Heart left ventricle (tissue), 13 donors: Measurements from ENCODE around the gene GADD45A.

Experiments
- CTCF ChIP-seq, 12 donors: fragments of 200-600 bp; sonication (generic) in 4 of 12; IDR thresholded peaks; one replicate each; pipeline versions ENCODE4 v1.5.0 to v1.8.0; 2018 to 2022; ENCODE audit warnings: antibody characterized with exemption in 12 of 12, mild to moderate bottlenecking in 5 of 12
- POLR2A ChIP-seq, 2 donors: fragments of 450-650 bp; IDR thresholded peaks; one replicate each; pipeline ENCODE4 v1.6.1; 2017; ENCODE audit warnings: antibody characterized with exemption in 2 of 2, mild to moderate bottlenecking in 2 of 2, moderate library complexity in 2 of 2
- donor health status: ischemic (EF 13 %, LVEDD 7.1; RV severe dilation, severe dysfunction).
- donor health status: DM: no; HTN: yes; CAD: no.
- donor health status: DM: no; HTN: no; CAD: no.
- donor health status: ischemic (EF 25% LVEDD 6.9; RV normal size, moderate dysfunction).
- donor health status: ischemic (EF 25% LVEDD 5.7; RV mildly dilated, moderate dysfunction).
- donor health status: ischemic (EF 35%, LVEDD 5.7; RV mildly dilated, moderate dysfunction).
- donor health status: nonischemic (EF 11% LVEDD 7.7; RV severe dilation, severe dysfunction).
- donor health status: DM: yes; HTN: yes; CAD: no.
- donor health status: PGD.
- donor health status: ischemic (EF 29% LVEDD 5.4; RV normal size, mild dysfunction).
- donor health status: nonischemic (EF 23%, LVEDD 6.1; RV moderate dilation, normal function).

GRCh38 chr1:67683316-67683715 lies 1.7 kb upstream of the GADD45A start:
- TF ChIP-seq CTCF (IDR thresholded peaks at IDR 0.05): no peak
- TF ChIP-seq POLR2A (IDR thresholded peaks at IDR 0.05): no peak
